IMR-90 (cell line): Measurements from ENCODE around the gene ATP5MC3. TPM values are rescaled to one million over a fixed set of nuclear protein-coding genes. Genes with fewer than 3 reads are reported as not detected.

Experiments
- ATAC-seq: fragments of 200-7000 bp; cut with Tn5 transposase; 2 replicates; pipeline ENCODE4 v1.9.1; 2020; ENCODE audit warnings: low read depth, mild to moderate bottlenecking, moderate library complexity
- BruUV-seq: library from RNA; stranded (reverse); fragments of 400-500 nt; replicated peaks from 2 replicates; lab custom pipeline; 2021; lab: Mats Ljungman, UMichigan
- CTCF ChIA-PET: fragments of 300-600 bp; formaldehyde crosslinking; extraction: SDS; loops from one replicate; lab custom pipeline; 2021; ENCODE audit warnings: antibody characterized with exemption; lab: Yijun Ruan, JAX
- POLR2A ChIA-PET: fragments of 300-600 bp; sonication (Branson Sonifier 250); formaldehyde crosslinking; loops from one replicate; lab custom pipeline; 2022; ENCODE audit warnings: antibody characterized with exemption; ENCODE audit not compliant: unreplicated experiment; lab: Charles Lee
- DNase-seq: peaks from one replicate; pipeline ENCODE4 v3.0.0; 2013
- H2AFZ ChIP-seq: replicated peaks from 2 replicates; pipeline ENCODE3; 2013; ENCODE audit warnings: low read length, mild to moderate bottlenecking; ENCODE audit not compliant: poor library complexity
- H2AK5ac ChIP-seq: 2 replicates; pipeline ENCODE4 v1.6.1; 2013; ENCODE audit warnings: low read depth, low read length, inconsistent platforms
- H2AK9ac ChIP-seq: replicated peaks from 2 replicates; pipeline ENCODE3; 2013; ENCODE audit warnings: mild to moderate bottlenecking, low read depth, low read length, moderate library complexity; ENCODE audit not compliant: poor library complexity
- H2BK120ac ChIP-seq: 2 replicates; pipeline ENCODE4 v1.6.1; 2013; ENCODE audit warnings: low read depth, low read length, inconsistent platforms
- H2BK15ac ChIP-seq: 3 replicates; pipeline ENCODE4 v1.6.1; 2013; ENCODE audit warnings: low read depth, low read length, inconsistent platforms
- H2BK20ac ChIP-seq: 2 replicates; pipeline ENCODE4 v1.6.1; 2013; ENCODE audit warnings: low read depth, mild to moderate bottlenecking, inconsistent platforms, low read length, moderate library complexity
- H2BK5ac ChIP-seq: 2 replicates; pipeline ENCODE4 v1.6.1; 2013; ENCODE audit warnings: mild to moderate bottlenecking, low read depth, low read length, inconsistent platforms; ENCODE audit not compliant: poor library complexity, severe bottlenecking
- H3K14ac ChIP-seq: replicated peaks from 2 replicates; pipeline ENCODE4 v1.6.1; 2013; ENCODE audit warnings: low read depth, low read length, inconsistent platforms
- H3K18ac ChIP-seq: 2 replicates; pipeline ENCODE4 v1.6.1; 2013; ENCODE audit warnings: low read depth, low read length, control low read depth
- H3K23ac ChIP-seq: 2 replicates; pipeline ENCODE4 v1.6.1; 2013; ENCODE audit warnings: low read depth, low read length, inconsistent platforms
- H3K27ac ChIP-seq: 2 replicates; pipeline ENCODE4 v1.5.1; 2013; ENCODE audit warnings: mild to moderate bottlenecking, control low read depth, low read length; ENCODE audit not compliant: insufficient read depth
- H3K27me3 ChIP-seq: 2 replicates; pipeline ENCODE4 v1.6.1; 2013; ENCODE audit warnings: low read length; ENCODE audit not compliant: control insufficient read depth, insufficient read depth
- H3K36me3 ChIP-seq: 2 replicates; pipeline ENCODE4 v1.6.1; 2013; ENCODE audit warnings: low read length, mixed read lengths; ENCODE audit not compliant: control insufficient read depth, insufficient read depth
- H3K4ac ChIP-seq: 2 replicates; pipeline ENCODE4 v1.6.1; 2013; ENCODE audit warnings: low read depth, low read length, inconsistent platforms
- H3K4me1 ChIP-seq: 2 replicates; pipeline ENCODE4 v1.6.1; 2013; ENCODE audit warnings: low read length, mixed read lengths; ENCODE audit not compliant: control insufficient read depth, insufficient read depth
- H3K4me2 ChIP-seq: 2 replicates; pipeline ENCODE4 v1.6.1; 2013; ENCODE audit warnings: low read depth, mild to moderate bottlenecking, control low read depth, low read length, moderate library complexity
- H3K4me3 ChIP-seq: 2 replicates; pipeline ENCODE4 v1.5.1; 2013; ENCODE audit warnings: low read depth, mild to moderate bottlenecking, control low read depth, low read length, moderate library complexity; ENCODE audit not compliant: insufficient read depth
- H3K56ac ChIP-seq: 2 replicates; pipeline ENCODE4 v1.6.1; 2013; ENCODE audit warnings: low read length, inconsistent platforms; ENCODE audit not compliant: insufficient read depth; ENCODE audit errors: extremely low read depth
- H3K79me1 ChIP-seq, 2 experiments: 2 replicates each; pipeline ENCODE4 v1.6.1; 2013; ENCODE audit warnings: low read length in 2 of 2, inconsistent platforms in 1 of 2, low read depth in 1 of 2
- H3K9ac ChIP-seq: 2 replicates; pipeline ENCODE4 v1.6.1; 2013; ENCODE audit warnings: low read depth, low read length, control low read depth
- H3K9me1 ChIP-seq: 2 replicates; pipeline ENCODE4 v1.6.1; 2013; ENCODE audit warnings: low read length, inconsistent platforms; ENCODE audit not compliant: insufficient read depth
- H3K9me3 ChIP-seq: 2 replicates; pipeline ENCODE4 v1.6.1; 2013; ENCODE audit warnings: low read length; ENCODE audit not compliant: control insufficient read depth, insufficient read depth
- H4K20me1 ChIP-seq: 2 replicates; pipeline ENCODE4 v1.6.1; 2013; ENCODE audit warnings: low read length, inconsistent platforms; ENCODE audit not compliant: insufficient read depth
- H4K5ac ChIP-seq: 2 replicates; pipeline ENCODE4 v1.6.1; 2013; ENCODE audit warnings: mild to moderate bottlenecking, low read depth, low read length, control low read depth
- H4K8ac ChIP-seq, 2 experiments: 2 replicates each; pipeline ENCODE4 v1.6.1; 2013; ENCODE audit warnings: low read depth in 2 of 2, low read length in 2 of 2, control low read depth in 1 of 2, inconsistent platforms in 1 of 2
- H4K91ac ChIP-seq: 2 replicates; pipeline ENCODE4 v1.6.1; 2013; ENCODE audit warnings: low read depth, low read length, inconsistent platforms; ENCODE audit not compliant: insufficient read depth
- BHLHE40 ChIP-seq: fragments of 150-350 bp; IDR thresholded peaks from 2 replicates; pipeline ENCODE4 v1.6.1; 2016; ENCODE audit warnings: mild to moderate bottlenecking, low read depth, low read length
- CEBPB ChIP-seq: IDR thresholded peaks from 2 replicates; pipeline ENCODE4 v1.6.1; 2012; ENCODE audit warnings: low read depth, low read length, improper control_type of control experiment
- CHD1 ChIP-seq: IDR thresholded peaks from 2 replicates; pipeline ENCODE4 v1.6.1; 2012; ENCODE audit warnings: low read depth, low read length, improper control_type of control experiment
- MAFK ChIP-seq: IDR thresholded peaks from 2 replicates; pipeline ENCODE4 v1.6.1; 2012; ENCODE audit warnings: low read depth, low read length, improper control_type of control experiment
- MXI1 ChIP-seq: IDR thresholded peaks from 2 replicates; pipeline ENCODE4 v1.6.1; 2012; ENCODE audit warnings: low read depth, mild to moderate bottlenecking, low read length, moderate library complexity, borderline replicate concordance
- NFE2L2 ChIP-seq: fragments of 150-350 bp; IDR thresholded peaks from 2 replicates; pipeline ENCODE4 v1.6.1; 2016; ENCODE audit warnings: low read depth, mild to moderate bottlenecking, low read length
- POLR2A ChIP-seq: IDR thresholded peaks from 2 replicates; pipeline ENCODE4 v1.6.1; 2012; ENCODE audit warnings: mild to moderate bottlenecking, low read depth, low read length
- RAD21 ChIP-seq: IDR thresholded peaks from 2 replicates; pipeline ENCODE4 v1.6.1; 2012; ENCODE audit warnings: low read length, improper control_type of control experiment
- RCOR1 ChIP-seq: IDR thresholded peaks from 2 replicates; pipeline ENCODE4 v1.6.1; 2012; ENCODE audit warnings: mild to moderate bottlenecking, low read length, improper control_type of control experiment; ENCODE audit not compliant: insufficient replicate concordance
- RFX5 ChIP-seq: IDR thresholded peaks from 2 replicates; pipeline ENCODE4 v1.8.0; 2012; ENCODE audit warnings: low read depth, mild to moderate bottlenecking, low read length, moderate library complexity
- SMC3 ChIP-seq: fragments of 150-350 bp; IDR thresholded peaks from 2 replicates; pipeline ENCODE4 v1.6.1; 2016; ENCODE audit warnings: low read depth, mild to moderate bottlenecking, antibody characterized with exemption, low read length, moderate library complexity
- dilution Hi-C: fragments of 300-500 bp; cut with HindIII; formaldehyde crosslinking; loops from one replicate; pipeline ENCODE4 v1.14.3; 2018; ENCODE audit warnings: low sequenced_read_pairs; ENCODE audit not compliant: unreplicated experiment
- in situ Hi-C: fragments of 300-500 bp; cut with MboI; formaldehyde crosslinking; loops from 3 replicates; pipeline ENCODE4 v1.14.3; 2019; ENCODE audit warnings: low sequenced_read_pairs, inconsistent platforms, mixed read lengths
- intact Hi-C: fragments of 100-400 bp; cut with micrococcal nuclease; formaldehyde crosslinking; loops from 2 replicates; pipeline ENCODE4 v1.10.0; 2022
- polyA plus RNA-seq, 3 experiments: library from polyadenylated mRNA; depleted of rRNA; stranded (reverse); fragments of >200 nt; gene quantifications; 2 replicates each; pipeline ENCODE4 v1.2.3, GENCODE V29; 2012; ENCODE audit warnings: low replicate concordance in 1 of 3
- total RNA-seq: library from RNA; depleted of rRNA; stranded (reverse); fragments of >200 nt; gene quantifications from 2 replicates; pipeline ENCODE4 v1.2.3, GENCODE V29; 2012
- TF ChIP-seq, protein P1 (sequence below): fragments of 150-350 bp; IDR thresholded peaks from 2 replicates; pipeline ENCODE4 v1.6.1; 2016; ENCODE audit warnings: low read depth, mild to moderate bottlenecking, low read length, moderate library complexity, borderline replicate concordance
- TF ChIP-seq, protein P2 (sequence below): conservative IDR thresholded peaks from 2 replicates; pipeline ENCODE4 v1.5.1; 2012; ENCODE audit warnings: mild to moderate bottlenecking, low read depth, low read length, improper control_type of control experiment
- TF ChIP-seq, protein P3 (sequence below): fragments of 150-350 bp; IDR thresholded peaks from 2 replicates; pipeline ENCODE4 v1.6.1; 2017; ENCODE audit warnings: mild to moderate bottlenecking, antibody characterized with exemption, low read length, low read depth

Gene ATP5MC3
- total and polyA plus RNA-seq, 2 of the 4 experiments (the other 2 are of a cell fraction), result 167 to 365 TPM

DNA sequence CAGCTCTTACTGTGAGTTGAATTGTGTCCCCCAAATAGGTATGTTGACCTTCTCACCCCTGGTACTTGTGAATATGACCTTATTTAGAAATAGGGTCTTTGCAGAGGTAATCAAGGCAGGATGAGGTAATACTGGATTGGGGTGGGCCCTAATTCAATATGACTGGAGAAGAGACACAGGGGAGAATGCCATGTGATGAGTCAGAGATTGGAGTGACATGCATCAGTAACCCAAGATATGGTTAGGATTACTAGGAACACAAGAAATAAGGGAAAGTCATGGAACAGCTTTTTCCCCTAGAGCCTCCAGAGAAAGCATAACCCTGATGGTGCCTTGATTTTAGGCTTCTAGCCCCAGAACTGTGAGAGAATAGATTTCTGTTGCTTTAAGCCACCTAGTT lies 37.0 kb upstream of the ATP5MC3 start:
- no peak overlapping the region for H3K4me2 ChIP-seq
- DNase-seq (no peak), ATAC-seq (no peak)
- no peaks in the 10 kb centered on the region for H3K79me1 ChIP-seq
- intact Hi-C loops, result no loop called here
- no peak for TF ChIP-seq CEBPB
- TF ChIP-seq NFE2L2, result no peak
- TF ChIP-seq, protein P1, sequence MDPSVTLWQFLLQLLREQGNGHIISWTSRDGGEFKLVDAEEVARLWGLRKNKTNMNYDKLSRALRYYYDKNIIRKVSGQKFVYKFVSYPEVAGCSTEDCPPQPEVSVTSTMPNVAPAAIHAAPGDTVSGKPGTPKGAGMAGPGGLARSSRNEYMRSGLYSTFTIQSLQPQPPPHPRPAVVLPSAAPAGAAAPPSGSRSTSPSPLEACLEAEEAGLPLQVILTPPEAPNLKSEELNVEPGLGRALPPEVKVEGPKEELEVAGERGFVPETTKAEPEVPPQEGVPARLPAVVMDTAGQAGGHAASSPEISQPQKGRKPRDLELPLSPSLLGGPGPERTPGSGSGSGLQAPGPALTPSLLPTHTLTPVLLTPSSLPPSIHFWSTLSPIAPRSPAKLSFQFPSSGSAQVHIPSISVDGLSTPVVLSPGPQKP, result no peak
- no peak for TF ChIP-seq CHD1
- no peak for TF ChIP-seq RCOR1
- no peak for TF ChIP-seq POLR2A
- TF ChIP-seq, protein P2, sequence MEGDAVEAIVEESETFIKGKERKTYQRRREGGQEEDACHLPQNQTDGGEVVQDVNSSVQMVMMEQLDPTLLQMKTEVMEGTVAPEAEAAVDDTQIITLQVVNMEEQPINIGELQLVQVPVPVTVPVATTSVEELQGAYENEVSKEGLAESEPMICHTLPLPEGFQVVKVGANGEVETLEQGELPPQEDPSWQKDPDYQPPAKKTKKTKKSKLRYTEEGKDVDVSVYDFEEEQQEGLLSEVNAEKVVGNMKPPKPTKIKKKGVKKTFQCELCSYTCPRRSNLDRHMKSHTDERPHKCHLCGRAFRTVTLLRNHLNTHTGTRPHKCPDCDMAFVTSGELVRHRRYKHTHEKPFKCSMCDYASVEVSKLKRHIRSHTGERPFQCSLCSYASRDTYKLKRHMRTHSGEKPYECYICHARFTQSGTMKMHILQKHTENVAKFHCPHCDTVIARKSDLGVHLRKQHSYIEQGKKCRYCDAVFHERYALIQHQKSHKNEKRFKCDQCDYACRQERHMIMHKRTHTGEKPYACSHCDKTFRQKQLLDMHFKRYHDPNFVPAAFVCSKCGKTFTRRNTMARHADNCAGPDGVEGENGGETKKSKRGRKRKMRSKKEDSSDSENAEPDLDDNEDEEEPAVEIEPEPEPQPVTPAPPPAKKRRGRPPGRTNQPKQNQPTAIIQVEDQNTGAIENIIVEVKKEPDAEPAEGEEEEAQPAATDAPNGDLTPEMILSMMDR, result no peak
- no peak for TF ChIP-seq RFX5
- TF ChIP-seq MAFK, result no peak
- TF ChIP-seq, protein P3, sequence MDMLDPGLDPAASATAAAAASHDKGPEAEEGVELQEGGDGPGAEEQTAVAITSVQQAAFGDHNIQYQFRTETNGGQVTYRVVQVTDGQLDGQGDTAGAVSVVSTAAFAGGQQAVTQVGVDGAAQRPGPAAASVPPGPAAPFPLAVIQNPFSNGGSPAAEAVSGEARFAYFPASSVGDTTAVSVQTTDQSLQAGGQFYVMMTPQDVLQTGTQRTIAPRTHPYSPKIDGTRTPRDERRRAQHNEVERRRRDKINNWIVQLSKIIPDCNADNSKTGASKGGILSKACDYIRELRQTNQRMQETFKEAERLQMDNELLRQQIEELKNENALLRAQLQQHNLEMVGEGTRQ, result no peak
- TF ChIP-seq SMC3, result no peak
- TF ChIP-seq RAD21, result no peak
- TF ChIP-seq BHLHE40, result no peak
- no peak for TF ChIP-seq MXI1
- no peak overlapping the region for H4K8ac ChIP-seq
- no peak overlapping the region for H2AK9ac ChIP-seq
- no peak overlapping the region for H3K23ac ChIP-seq
- in situ Hi-C loops, result no loop called here
- H3K4me1 ChIP-seq, result no peaks in the 10 kb centered on the region
- no peak overlapping the region for H3K4ac ChIP-seq
- H4K20me1 ChIP-seq, result no peaks in the 10 kb centered on the region
- no peak overlapping the region for H2BK20ac ChIP-seq
- no peak overlapping the region for H2BK15ac ChIP-seq
- no peaks in the 10 kb centered on the region for H3K36me3 ChIP-seq
- H2AFZ ChIP-seq, result no peak overlapping the region
- H3K9ac ChIP-seq, result no peak overlapping the region
- no peak overlapping the region for H3K18ac ChIP-seq
- BruUV-seq, result no TSS peak
- H3K56ac ChIP-seq, result no peak overlapping the region
- H2BK120ac ChIP-seq, result no peak overlapping the region
- no peak overlapping the region for H3K14ac ChIP-seq
- ChIA-PET POLR2A (no interaction called here), CTCF (no interaction called here)
- H3K9me3 ChIP-seq, result no peaks in the 10 kb centered on the region
- no peak overlapping the region for H3K27ac ChIP-seq
- H4K5ac ChIP-seq, result no peak overlapping the region
- no peak overlapping the region for H4K91ac ChIP-seq
- dilution Hi-C loops, result no loop called here
- no peak overlapping the region for H3K4me3 ChIP-seq
- no peak overlapping the region for H2AK5ac ChIP-seq
- no peak overlapping the region for H2BK5ac ChIP-seq
- peaks cover 9% of the 10 kb centered on the region for H3K27me3 ChIP-seq
- no peaks in the 10 kb centered on the region for H3K9me1 ChIP-seq
